PC-3 (cell line): ENCODE data around the gene MED22. TPM values are rescaled to one million over a fixed set of nuclear protein-coding genes. Genes with fewer than 3 reads are reported as not detected.

Experiments
- ATAC-seq: fragments of 200-7000 bp; cut with Tn5 transposase; 2 replicates; pipeline ENCODE4 v1.9.1; 2020; ENCODE audit warnings: mild to moderate bottlenecking, moderate library complexity
- BruUV-seq: library from RNA; stranded (reverse); fragments of 400-500 nt; replicated peaks from 2 replicates; lab custom pipeline; 2021; lab: Mats Ljungman, UMichigan
- CTCF ChIA-PET: fragments of 300-600 bp; sonication (Branson Sonifier 250); formaldehyde crosslinking; loops from one replicate; lab custom pipeline; 2022; ENCODE audit warnings: antibody characterized with exemption; lab: Charles Lee
- POLR2A ChIA-PET: fragments of 300-600 bp; sonication (Branson Sonifier 250); formaldehyde crosslinking; loops from one replicate; lab custom pipeline; 2022; ENCODE audit warnings: antibody characterized with exemption; ENCODE audit not compliant: unreplicated experiment; lab: Charles Lee
- DNase-seq: peaks from one replicate; pipeline ENCODE4 v3.0.0-alpha.2; 2015
- H2AFZ ChIP-seq: fragments of 300-600 bp; sonication (generic); 2 replicates; pipeline ENCODE4 v1.6.0; 2016; ENCODE audit warnings: antibody characterized with exemption, low read length
- H3F3A ChIP-seq: fragments of 300-600 bp; sonication (generic); one replicate; pipeline ENCODE4 v1.6.0; 2017; ENCODE audit warnings: antibody characterized with exemption, low read length, control low read depth, mild to moderate bottlenecking; ENCODE audit not compliant: unreplicated experiment
- H3K27ac ChIP-seq: fragments of 300-600 bp; sonication (generic); 2 replicates; pipeline ENCODE4 v1.5.1; 2016; ENCODE audit warnings: mild to moderate bottlenecking, low read length
- H3K27me3 ChIP-seq: fragments of 300-600 bp; sonication (generic); 2 replicates; pipeline ENCODE4 v1.6.1; 2016; ENCODE audit warnings: low read length, mixed read lengths
- H3K36me3 ChIP-seq: fragments of 300-600 bp; sonication (generic); 2 replicates; pipeline ENCODE4 v1.6.1; 2016; ENCODE audit warnings: low read depth, mixed run types, low read length, mixed read lengths
- H3K4me1 ChIP-seq: fragments of 300-600 bp; sonication (generic); 2 replicates; pipeline ENCODE4 v1.5.1; 2016; ENCODE audit warnings: low read length; ENCODE audit not compliant: insufficient read depth
- H3K4me2 ChIP-seq: fragments of 300-600 bp; sonication (generic); 2 replicates; pipeline ENCODE4 v1.6.0; 2016; ENCODE audit warnings: low read length
- H3K4me3 ChIP-seq: fragments of 300-600 bp; sonication (generic); 2 replicates; pipeline ENCODE4 v1.5.1; 2016; ENCODE audit warnings: mild to moderate bottlenecking, low read length, mixed read lengths
- H3K79me2 ChIP-seq: fragments of 300-600 bp; sonication (generic); 2 replicates; pipeline ENCODE4 v1.6.1; 2017; ENCODE audit warnings: low read length, mixed read lengths
- H3K9ac ChIP-seq: fragments of 300-600 bp; sonication (generic); 2 replicates; pipeline ENCODE4 v1.6.0; 2016; ENCODE audit warnings: mild to moderate bottlenecking, low read length
- H3K9me2 ChIP-seq: fragments of 300-600 bp; sonication (generic); replicated peaks from 2 replicates; pipeline ENCODE4 v1.6.1; 2016; ENCODE audit warnings: mixed run types, low read length, mixed read lengths
- H3K9me3 ChIP-seq: fragments of 300-600 bp; sonication (generic); 2 replicates; pipeline ENCODE4 v1.6.1; 2016; ENCODE audit warnings: low read length, mixed read lengths
- H4K20me1 ChIP-seq: fragments of 300-600 bp; sonication (generic); 2 replicates; pipeline ENCODE4 v1.6.1; 2016; ENCODE audit warnings: low read length, mixed read lengths
- EZH2 ChIP-seq: fragments of 300-600 bp; sonication (generic); IDR thresholded peaks from one replicate; pipeline ENCODE4 v1.6.1; 2017; ENCODE audit warnings: antibody characterized with exemption, mild to moderate bottlenecking, low read length; ENCODE audit not compliant: unreplicated experiment
- EZH2phosphoT487 ChIP-seq: fragments of 300-600 bp; sonication (generic); IDR thresholded peaks from 2 replicates; pipeline ENCODE4 v1.6.1; 2018; ENCODE audit warnings: mild to moderate bottlenecking, antibody characterized with exemption, low read length, borderline replicate concordance
- intact Hi-C: fragments of 100-400 bp; cut with micrococcal nuclease; formaldehyde crosslinking; loops from 2 replicates; pipeline ENCODE4 v1.9.0; 2023
- total RNA-seq: library from RNA; depleted of rRNA; stranded (reverse); fragments of >200 nt; gene quantifications from 2 replicates; pipeline ENCODE4 v1.2.3, GENCODE V29; 2014
- TF ChIP-seq, protein P1 (sequence below): fragments of 300-600 bp; sonication (generic); conservative IDR thresholded peaks from 2 replicates; pipeline ENCODE4 v1.5.1; 2017; ENCODE audit warnings: antibody characterized with exemption, low read depth, mild to moderate bottlenecking, low read length

Gene MED22
- total RNA-seq, 1 experiment from 2014 or later: 20.5 TPM

GRCh38 chr9:133368249-133368881 lies 20.4 kb upstream of the MED22 start:
- DNase-seq (no peak), ATAC-seq (peak; percentile 45)
- Histone ChIP-seq H3K79me2 (peaks cover 67% of the 10 kb centered on the region), H3K9me3 (no peaks in the 10 kb centered on the region), H3K4me2 (no peak overlapping the region), H2AFZ (no peak overlapping the region), H3K9ac (no peak overlapping the region), H3F3A (no peaks in the 10 kb centered on the region), H3K4me1 (peaks cover 8% of the 10 kb centered on the region; the same call in 1 of the 2 replicates), H3K27ac (no peak overlapping the region), H3K9me2 (no peaks in the 10 kb centered on the region), H3K36me3 (peaks cover 11% of the 10 kb centered on the region; the same call in 1 of the 2 replicates), H4K20me1 (peaks cover 34% of the 10 kb centered on the region; the same call in 1 of the 2 replicates), H3K27me3 (no peaks in the 10 kb centered on the region), H3K4me3 (no peak overlapping the region)
- BruUV-seq: no TSS peak
- ChIA-PET POLR2A (interaction anchor here (1.5 kb wide), 1 partner anchor 17 kb away, joined by 4 read pairs; no protein-coding TSS in a partner anchor), CTCF (no interaction called here)
- TF ChIP-seq EZH2 (no peak), EZH2phosphoT487 (no peak)
- TF ChIP-seq, protein P1, sequence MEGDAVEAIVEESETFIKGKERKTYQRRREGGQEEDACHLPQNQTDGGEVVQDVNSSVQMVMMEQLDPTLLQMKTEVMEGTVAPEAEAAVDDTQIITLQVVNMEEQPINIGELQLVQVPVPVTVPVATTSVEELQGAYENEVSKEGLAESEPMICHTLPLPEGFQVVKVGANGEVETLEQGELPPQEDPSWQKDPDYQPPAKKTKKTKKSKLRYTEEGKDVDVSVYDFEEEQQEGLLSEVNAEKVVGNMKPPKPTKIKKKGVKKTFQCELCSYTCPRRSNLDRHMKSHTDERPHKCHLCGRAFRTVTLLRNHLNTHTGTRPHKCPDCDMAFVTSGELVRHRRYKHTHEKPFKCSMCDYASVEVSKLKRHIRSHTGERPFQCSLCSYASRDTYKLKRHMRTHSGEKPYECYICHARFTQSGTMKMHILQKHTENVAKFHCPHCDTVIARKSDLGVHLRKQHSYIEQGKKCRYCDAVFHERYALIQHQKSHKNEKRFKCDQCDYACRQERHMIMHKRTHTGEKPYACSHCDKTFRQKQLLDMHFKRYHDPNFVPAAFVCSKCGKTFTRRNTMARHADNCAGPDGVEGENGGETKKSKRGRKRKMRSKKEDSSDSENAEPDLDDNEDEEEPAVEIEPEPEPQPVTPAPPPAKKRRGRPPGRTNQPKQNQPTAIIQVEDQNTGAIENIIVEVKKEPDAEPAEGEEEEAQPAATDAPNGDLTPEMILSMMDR: no peak
- intact Hi-C loops: no loop called here

DNA sequence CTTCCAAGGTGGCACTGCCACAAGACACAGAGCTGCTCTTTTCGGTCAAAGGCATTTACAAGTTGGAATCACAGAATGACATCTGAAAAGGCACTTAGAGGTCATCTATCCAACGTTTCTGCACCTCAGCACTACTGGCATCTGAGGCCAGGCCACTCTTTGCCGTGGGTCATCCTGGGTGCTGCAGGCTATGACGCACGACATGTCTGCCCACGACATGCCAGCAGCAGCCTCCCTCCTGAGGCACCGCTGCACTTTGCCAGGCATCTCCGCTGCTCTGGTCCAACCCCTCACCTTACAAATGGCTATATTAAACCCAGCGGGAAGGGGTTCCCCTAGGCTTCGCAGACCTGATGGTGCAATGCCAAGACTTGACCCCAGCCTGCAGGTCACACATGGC lies 19.8 kb upstream of the MED22 start:
- intact Hi-C loops: no loop called here
- Histone ChIP-seq H3K9me3 (no peaks in the 10 kb centered on the region), H3K27ac (no peak overlapping the region), H3K79me2 (peaks cover 61% of the 10 kb centered on the region), H3K4me3 (no peak overlapping the region), H3F3A (no peaks in the 10 kb centered on the region), H2AFZ (no peak overlapping the region), H4K20me1 (peaks cover 31% of the 10 kb centered on the region; the same call in 1 of the 2 replicates), H3K9me2 (no peaks in the 10 kb centered on the region), H3K36me3 (peaks cover 16% of the 10 kb centered on the region; the same call in 1 of the 2 replicates), H3K4me2 (no peak overlapping the region), H3K27me3 (no peaks in the 10 kb centered on the region), H3K4me1 (peaks cover 8% of the 10 kb centered on the region; the same call in 1 of the 2 replicates), H3K9ac (no peak overlapping the region)
- no TSS peak for BruUV-seq
- CTCF ChIA-PET: no interaction called here
- ATAC-seq (no peak), DNase-seq (no peak)
- POLR2A ChIA-PET: interaction anchor here (1.5 kb wide), 1 partner anchor 16 kb away, joined by 4 read pairs; no protein-coding TSS in a partner anchor
- TF ChIP-seq EZH2 (no peak), EZH2phosphoT487 (no peak)
- TF ChIP-seq, protein P1: no peak

- Histone ChIP-seq H3K27ac (no peak overlapping the region), H3K36me3 (peaks cover 16% of the 10 kb centered on the region; the same call in 1 of the 2 replicates), H3F3A (no peaks in the 10 kb centered on the region), H2AFZ (no peak overlapping the region), H3K9me2 (no peaks in the 10 kb centered on the region), H3K9ac (no peak overlapping the region), H3K4me3 (no peak overlapping the region), H3K27me3 (no peaks in the 10 kb centered on the region), H3K9me3 (no peaks in the 10 kb centered on the region), H3K79me2 (peaks cover 55% of the 10 kb centered on the region), H3K4me2 (no peak overlapping the region), H3K4me1 (peaks cover 8% of the 10 kb centered on the region; the same call in 1 of the 2 replicates), H4K20me1 (peaks cover 29% of the 10 kb centered on the region; the same call in 1 of the 2 replicates)
- DNase-seq (no peak), ATAC-seq (no peak)
- ChIA-PET CTCF (no interaction called here), POLR2A (no interaction called here)
- BruUV-seq: no TSS peak
- intact Hi-C loops: no loop called here
- TF ChIP-seq, protein P1: no peak
- TF ChIP-seq EZH2 (no peak), EZH2phosphoT487 (no peak)
Observed at GRCh38 chr9:133367221-133367620, 19.3 kb upstream of the MED22 start.
